ENCODE data around the gene STRAP.

DNA sequence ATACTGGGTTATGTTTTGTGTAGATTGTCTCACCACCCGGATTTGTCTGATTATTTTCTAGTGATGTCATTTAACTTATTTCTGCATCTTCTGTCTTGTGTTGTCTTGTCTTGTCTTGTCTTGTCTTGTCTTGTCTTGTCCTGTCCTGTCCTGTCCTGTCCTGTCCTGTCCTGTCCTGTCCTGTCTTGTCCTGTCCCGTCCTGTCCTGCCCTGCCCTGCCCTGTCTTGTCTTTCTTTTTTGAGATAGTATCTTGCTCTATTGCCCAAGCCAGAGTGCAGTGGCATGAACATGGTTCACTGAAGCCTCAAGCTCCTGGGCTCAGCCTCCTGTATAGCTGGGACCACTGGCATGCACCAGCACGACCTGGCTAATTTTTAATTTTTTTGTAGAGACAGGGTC lies 54.6 kb downstream of the STRAP start:
- TF ChIP-seq POLR2A (IDR thresholded peaks at IDR 0.05; ENCODE audit: control extremely low read depth in 1 of 2, low read depth in 2 of 2, low read length in 2 of 2) (no peak), CEBPB (IDR thresholded peaks at IDR 0.05; ENCODE audit: low read depth, low read length) (no peak), EZH2 (IDR thresholded peaks at IDR 0.05; ENCODE audit: low read depth, low read length, severe bottlenecking) (no peak), NANOG (IDR thresholded peaks at IDR 0.05; ENCODE audit: insufficient read depth, low read depth, low read length, poor library complexity, severe bottlenecking) (no peak), CTCF (IDR thresholded peaks at IDR 0.05; ENCODE audit: control extremely low read depth in 1 of 3, insufficient read depth in 1 of 3, low read depth in 1 of 3, low read length in 3 of 3) (no peak), RXRA (IDR thresholded peaks at IDR 0.05; ENCODE audit: insufficient read depth, low read depth, low read length) (no peak), SP1 (IDR thresholded peaks at IDR 0.05; ENCODE audit: low read depth, low read length) (no peak), POLR2AphosphoS5 (IDR thresholded peaks at IDR 0.05; ENCODE audit: low read depth, low read length) (no peak), TCF12 (IDR thresholded peaks at IDR 0.05; ENCODE audit: low read depth, low read length) (no peak), SAP30 (IDR thresholded peaks at IDR 0.05; ENCODE audit: insufficient read depth, insufficient replicate concordance, low read length) (no peak), CHD1 (IDR thresholded peaks at IDR 0.05; ENCODE audit: low read depth, low read length) (no peak), KDM1A (IDR thresholded peaks at IDR 0.05; ENCODE audit: borderline replicate concordance, low read length) (no peak), RAD21 (IDR thresholded peaks at IDR 0.05 in 1 of 2, conservative IDR thresholded peaks at IDR 0.05 in 1 of 2; ENCODE audit: low read depth in 2 of 2, low read length in 2 of 2) (no peak), GABPA (IDR thresholded peaks at IDR 0.05; ENCODE audit: borderline replicate concordance, insufficient read depth, low read length) (no peak)

All from H1 (cell line).